GM20000 (cell line): Measurements from ENCODE around the gene MS4A10.
A peak's percentile ranks its signal among the peaks of the same experiment; 100 is the strongest.

ENCODE experiments used
- DNase-seq: peaks from one replicate; pipeline ENCODE4 v3.0.0; 2012; ENCODE audit warnings: low spot score
- TF ChIP-seq, protein P1 (sequence below): IDR thresholded peaks from 2 replicates; pipeline ENCODE4 v1.5.1; 2012; ENCODE audit warnings: mild to moderate bottlenecking, control low read depth; ENCODE audit errors: extremely low read depth, missing control alignments

Gene MS4A10

DNA sequence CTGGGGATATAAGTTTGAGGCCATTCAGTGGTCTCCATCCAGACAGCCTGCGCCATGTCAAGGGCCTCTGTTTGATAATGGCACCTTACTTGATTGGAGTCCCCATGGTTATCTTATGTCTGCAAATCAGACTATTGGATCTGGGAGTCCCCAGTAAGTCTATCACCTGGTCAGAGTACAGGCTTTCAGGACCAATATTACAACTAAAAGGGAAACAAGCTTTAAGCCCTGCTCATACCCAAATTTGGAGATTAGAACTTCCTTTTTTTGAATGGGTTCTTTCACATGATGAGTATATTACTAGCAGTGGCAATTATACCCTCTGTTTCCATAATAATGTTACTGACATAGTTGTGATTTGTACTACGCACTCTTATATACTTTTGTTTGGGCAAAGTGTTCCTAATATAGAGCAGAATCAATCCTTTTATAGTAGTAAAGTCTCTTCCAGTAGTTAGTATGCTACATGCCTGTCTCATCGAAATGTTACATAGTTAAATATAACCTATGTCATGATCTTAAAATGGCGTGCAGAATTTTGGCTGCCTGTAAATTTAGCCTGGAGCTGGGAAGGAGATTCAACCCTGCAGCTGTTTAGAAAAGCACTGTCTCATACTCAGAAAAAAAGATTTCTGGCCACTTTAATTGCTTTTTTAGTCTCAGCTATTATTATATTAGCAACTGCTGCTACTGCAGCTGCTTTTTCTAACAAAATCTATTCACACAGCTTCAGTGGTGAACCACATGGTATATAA, 23.5 kb upstream of the MS4A10 start:
- TF ChIP-seq, protein P1, sequence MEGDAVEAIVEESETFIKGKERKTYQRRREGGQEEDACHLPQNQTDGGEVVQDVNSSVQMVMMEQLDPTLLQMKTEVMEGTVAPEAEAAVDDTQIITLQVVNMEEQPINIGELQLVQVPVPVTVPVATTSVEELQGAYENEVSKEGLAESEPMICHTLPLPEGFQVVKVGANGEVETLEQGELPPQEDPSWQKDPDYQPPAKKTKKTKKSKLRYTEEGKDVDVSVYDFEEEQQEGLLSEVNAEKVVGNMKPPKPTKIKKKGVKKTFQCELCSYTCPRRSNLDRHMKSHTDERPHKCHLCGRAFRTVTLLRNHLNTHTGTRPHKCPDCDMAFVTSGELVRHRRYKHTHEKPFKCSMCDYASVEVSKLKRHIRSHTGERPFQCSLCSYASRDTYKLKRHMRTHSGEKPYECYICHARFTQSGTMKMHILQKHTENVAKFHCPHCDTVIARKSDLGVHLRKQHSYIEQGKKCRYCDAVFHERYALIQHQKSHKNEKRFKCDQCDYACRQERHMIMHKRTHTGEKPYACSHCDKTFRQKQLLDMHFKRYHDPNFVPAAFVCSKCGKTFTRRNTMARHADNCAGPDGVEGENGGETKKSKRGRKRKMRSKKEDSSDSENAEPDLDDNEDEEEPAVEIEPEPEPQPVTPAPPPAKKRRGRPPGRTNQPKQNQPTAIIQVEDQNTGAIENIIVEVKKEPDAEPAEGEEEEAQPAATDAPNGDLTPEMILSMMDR = no peak
- DNase-seq = no peak

DNA sequence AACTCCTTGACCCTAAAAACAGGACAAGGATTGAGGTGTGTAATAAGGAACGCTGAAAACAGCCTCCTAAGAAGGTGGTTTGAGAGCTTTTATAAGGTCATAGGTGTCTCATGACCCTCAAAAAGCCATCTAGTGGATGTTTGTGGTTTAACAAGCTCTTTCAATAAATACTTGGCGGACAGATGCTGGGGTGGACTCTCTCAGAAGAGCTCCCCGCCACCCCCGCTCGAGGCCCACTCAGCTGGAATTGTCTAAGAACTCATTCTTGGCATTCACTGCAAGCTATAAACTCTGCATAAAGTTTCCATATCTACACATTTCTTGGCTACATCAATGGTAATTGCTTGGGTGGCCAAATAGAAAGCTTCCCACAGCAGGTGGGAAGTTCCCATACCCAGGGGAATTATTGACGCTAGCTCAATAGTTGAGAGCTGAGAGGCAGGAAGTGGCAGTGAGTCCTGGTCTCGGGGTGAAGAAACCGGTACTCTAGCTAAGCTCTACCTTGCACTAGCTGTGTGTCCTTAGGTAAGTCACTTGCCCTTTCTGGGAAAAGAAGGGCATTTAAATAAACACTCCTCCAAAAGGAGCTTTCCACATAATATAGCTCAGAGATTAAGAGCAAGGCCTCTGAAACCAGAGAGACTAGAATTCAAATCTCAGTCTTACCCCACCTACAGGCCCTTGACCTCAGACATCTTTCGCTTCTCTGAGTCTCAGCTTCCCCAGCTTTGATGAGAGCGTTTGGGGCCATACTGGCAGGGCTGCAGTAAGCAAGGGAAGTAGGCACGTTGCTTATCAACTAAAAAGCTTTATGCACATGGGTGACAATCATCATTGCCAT, 22.1 kb upstream of the MS4A10 start:
- TF ChIP-seq, protein P1 = no peak
- peak; percentile 74 for DNase-seq

DNA sequence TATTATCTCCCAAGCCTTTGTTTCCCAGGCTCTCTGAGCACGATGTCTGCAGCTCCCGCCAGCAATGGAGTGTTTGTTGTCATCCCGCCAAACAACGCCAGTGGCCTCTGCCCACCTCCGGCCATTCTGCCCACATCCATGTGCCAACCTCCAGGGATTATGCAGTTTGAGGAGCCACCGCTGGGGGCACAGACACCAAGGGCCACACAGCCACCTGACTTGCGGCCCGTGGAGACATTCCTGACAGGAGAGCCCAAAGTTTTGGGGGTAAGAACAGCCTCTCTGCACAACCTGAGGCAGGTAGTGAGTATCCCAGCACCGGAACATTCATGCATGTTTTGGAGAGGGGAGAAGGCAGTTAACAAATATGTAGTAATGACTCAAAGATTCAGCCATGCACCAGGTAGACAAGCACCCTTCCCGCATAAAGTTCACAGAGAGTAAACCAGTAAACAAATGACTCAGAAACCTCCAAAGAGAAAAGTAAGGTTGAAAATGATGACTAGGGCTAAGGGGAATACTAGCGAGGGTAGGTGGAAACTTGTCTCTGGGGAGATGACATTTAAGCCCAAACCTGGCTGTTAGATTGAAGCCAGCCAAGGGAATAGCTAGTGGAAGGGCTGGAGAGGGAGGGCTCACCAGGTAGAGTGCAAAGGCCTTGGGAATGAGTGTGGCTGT, 21.3 kb upstream of the MS4A10 start:
- DNase-seq = peak; percentile 41
- TF ChIP-seq, protein P1 = no peak

DNA sequence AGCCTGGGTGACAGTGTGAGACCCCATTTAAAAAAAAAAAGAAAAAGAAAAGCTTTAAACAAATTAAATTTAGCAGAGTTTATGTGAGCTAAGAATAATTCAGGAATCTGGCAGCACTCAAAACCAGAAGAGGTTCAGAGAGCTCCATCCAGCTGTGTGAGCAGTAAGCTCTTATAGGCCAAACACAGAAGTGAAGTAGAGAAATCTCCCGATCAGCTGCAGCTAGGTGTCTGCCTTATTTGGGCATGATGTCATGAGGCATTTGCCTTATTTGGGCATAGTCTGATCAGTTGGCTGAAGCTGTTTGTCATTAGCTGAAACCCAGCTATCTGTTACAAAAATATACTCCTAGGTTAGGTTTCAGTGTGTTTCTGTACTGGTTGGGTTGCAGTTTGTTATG, 20.3 kb upstream of the MS4A10 start:
- TF ChIP-seq, protein P1 = no peak
- peak; percentile 70 for DNase-seq

DNA sequence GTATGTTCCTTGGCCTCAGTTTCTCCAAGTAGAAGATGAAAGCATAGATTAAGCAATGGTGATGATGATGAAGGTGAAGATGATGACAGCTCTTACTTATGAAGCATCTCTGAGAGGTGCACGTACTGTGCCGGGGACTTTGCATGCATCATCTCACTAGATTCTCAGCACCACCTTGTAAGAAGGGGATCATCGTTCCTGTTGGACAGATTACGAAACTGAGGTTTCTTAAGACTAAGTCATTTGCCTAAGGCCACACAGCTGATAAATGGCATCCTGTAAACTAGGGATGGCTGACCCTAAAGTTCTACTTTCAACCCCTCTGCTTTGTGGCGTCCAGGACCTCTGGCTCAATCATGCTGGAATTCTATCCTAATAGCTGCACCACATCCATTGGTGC, 19.8 kb upstream of the MS4A10 start:
- peak; percentile 42 for DNase-seq
- TF ChIP-seq, protein P1 = no peak

DNA sequence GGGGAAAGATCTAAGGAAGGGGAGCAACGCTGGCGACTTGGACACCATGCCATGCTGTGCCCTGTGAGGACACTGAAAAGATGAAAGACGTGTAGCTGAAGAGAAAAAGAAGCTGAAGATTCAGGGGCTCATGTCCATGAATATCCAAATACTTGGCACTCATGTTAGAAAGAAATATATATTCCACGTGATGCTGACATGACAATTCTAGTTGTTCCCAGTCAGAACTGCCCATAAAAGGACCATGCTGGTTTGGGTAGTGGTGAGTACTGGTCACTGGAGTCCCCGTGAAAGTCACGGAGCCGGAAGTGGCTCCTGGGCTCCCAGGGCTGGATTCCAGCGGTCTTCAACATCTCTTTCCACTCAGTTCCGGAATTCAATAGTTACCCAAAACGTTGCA, 18.6 kb upstream of the MS4A10 start:
- TF ChIP-seq, protein P1 = no peak
- DNase-seq = no peak
